Measurements from ENCODE around the gene SUGCT.

Gene SUGCT

DNA sequence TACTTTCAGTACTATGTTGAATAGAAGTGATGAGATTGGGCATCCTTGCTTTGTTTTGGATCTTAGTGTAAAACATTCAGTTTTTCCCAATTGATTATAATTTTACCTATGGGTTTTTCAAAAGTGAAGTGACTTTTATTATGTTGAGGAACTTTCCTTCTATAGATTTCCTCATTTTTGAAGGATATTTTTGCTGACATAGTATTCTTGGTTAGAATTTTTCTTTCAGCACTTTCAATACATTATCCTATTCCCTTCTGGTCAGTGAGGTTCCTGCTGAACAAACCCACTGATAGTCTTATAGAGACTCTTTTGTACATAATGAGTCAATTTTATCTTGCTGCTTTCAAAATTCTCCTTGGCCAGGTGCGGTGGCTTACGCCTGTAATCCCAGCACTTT, 297.2 kb downstream of the SUGCT start:
- ChIA-PET POLR2A (no interaction called here), CTCF (no interaction called here)
- TF ChIP-seq, protein P1, sequence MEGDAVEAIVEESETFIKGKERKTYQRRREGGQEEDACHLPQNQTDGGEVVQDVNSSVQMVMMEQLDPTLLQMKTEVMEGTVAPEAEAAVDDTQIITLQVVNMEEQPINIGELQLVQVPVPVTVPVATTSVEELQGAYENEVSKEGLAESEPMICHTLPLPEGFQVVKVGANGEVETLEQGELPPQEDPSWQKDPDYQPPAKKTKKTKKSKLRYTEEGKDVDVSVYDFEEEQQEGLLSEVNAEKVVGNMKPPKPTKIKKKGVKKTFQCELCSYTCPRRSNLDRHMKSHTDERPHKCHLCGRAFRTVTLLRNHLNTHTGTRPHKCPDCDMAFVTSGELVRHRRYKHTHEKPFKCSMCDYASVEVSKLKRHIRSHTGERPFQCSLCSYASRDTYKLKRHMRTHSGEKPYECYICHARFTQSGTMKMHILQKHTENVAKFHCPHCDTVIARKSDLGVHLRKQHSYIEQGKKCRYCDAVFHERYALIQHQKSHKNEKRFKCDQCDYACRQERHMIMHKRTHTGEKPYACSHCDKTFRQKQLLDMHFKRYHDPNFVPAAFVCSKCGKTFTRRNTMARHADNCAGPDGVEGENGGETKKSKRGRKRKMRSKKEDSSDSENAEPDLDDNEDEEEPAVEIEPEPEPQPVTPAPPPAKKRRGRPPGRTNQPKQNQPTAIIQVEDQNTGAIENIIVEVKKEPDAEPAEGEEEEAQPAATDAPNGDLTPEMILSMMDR (IDR thresholded peaks at IDR 0.05; ENCODE audit: control extremely low read depth, extremely low read depth, low read depth, missing control alignments) = no peak
- DNase-seq (ENCODE audit: extremely low spot score) = no peak

DNA sequence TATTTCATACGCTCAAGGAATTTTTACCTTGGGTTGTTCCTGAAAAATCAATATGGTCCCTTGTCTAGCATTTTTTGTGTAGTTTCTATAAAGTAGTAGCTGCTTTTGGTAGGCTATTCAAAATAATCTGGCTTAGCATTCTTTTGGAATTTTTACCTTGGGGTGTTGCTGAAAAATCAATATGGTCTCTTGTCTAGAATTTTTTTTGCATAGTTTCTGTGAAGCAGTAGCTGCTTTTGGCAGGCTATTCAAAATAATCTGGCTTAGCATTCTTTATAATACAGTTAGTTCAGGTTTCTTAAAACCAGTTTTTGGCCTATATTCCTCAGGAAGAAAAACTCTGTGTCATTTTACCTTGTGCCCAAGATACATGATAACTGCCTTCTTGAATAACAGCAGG, 301.9 kb downstream of the SUGCT start:
- TF ChIP-seq, protein P1 (IDR thresholded peaks at IDR 0.05; ENCODE audit: control extremely low read depth, extremely low read depth, low read depth, missing control alignments) = no peak
- no peak for DNase-seq (ENCODE audit: extremely low spot score)
- ChIA-PET POLR2A (no interaction called here), CTCF (no interaction called here)

DNA sequence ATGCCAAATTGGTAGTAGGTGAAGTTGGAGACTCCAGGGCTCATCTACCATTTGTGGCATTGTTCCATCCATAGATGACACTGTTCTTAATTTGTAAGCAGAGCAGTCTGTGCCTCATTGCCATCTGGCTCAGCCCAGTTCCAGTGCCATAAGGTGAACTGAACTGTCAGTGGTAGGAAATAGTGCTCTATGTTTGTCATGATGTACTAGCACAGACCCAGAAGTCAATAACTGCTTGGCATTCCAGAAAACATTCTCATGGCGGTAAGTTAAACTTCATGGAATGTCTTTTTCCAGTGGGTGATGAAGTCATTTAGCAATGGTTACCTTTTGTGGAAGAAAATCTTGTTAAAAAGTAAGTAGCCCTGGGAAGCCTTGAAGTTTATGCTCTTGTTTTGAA, 302.7 kb downstream of the SUGCT start:
- no peak for DNase-seq (ENCODE audit: extremely low spot score)
- ChIA-PET CTCF (no interaction called here), POLR2A (no interaction called here)
- TF ChIP-seq, protein P1 (IDR thresholded peaks at IDR 0.05; ENCODE audit: control extremely low read depth, extremely low read depth, low read depth, missing control alignments) = no peak

DNA sequence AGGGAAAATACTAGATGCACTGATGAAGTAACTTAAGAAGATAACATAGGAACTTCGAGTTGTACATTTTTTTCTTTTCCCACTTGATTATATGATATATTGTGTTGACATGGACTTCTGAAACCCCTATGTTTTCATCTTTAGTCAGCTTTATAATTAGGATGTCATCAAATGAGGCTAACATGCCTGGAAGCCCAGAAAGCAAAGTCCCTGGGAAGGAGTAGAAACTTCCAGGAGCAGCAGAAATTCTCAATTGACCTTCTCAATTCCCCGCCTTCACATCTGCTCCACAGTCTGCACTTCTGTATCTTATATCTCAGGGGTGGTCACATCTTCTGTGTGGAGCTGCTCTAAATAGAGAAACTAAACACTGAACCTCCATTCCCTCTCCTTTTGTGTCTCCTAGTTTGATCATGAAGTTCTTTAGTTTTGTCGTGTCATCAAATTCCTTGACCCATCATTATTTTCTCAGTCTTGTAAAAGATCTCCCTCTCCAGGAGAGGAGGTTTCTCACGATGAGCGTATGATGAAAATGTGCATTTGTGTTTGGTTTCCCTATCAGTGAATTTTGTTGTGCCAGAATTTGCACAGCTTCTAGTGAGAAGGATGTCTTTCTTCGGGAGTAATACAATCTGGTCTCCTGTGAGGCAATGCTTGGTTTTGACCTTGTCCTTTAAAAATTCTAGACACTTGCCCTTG, 303.3 kb downstream of the SUGCT start:
- POLR2A ChIA-PET = no interaction called here
- TF ChIP-seq, protein P1 (IDR thresholded peaks at IDR 0.05; ENCODE audit: control extremely low read depth, extremely low read depth, low read depth, missing control alignments) = no peak
- CTCF ChIA-PET = no interaction called here
- no peak for DNase-seq (ENCODE audit: extremely low spot score)

DNA sequence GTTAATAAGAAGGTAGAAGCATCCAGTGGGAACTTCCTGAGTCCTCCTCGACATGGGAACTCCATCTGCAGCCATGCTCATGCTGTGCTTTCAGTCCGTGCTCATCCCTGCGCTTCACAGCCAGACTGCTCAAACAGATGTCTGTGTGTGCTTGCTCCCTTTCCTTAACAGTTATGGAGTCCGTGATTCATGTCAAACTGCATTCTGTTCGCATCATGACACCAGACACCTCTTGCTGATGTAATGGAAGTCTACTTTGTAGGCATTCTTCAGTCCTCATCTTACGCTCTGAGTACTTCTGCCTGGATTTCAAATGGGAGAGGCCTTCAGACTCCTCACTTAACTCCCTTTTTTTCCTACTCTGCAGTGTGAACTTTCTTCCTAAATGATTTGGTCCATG, 304.9 kb downstream of the SUGCT start:
- ChIA-PET POLR2A (no interaction called here), CTCF (no interaction called here)
- TF ChIP-seq, protein P1 (IDR thresholded peaks at IDR 0.05; ENCODE audit: control extremely low read depth, extremely low read depth, low read depth, missing control alignments) = no peak
- no peak for DNase-seq (ENCODE audit: extremely low spot score)

DNA sequence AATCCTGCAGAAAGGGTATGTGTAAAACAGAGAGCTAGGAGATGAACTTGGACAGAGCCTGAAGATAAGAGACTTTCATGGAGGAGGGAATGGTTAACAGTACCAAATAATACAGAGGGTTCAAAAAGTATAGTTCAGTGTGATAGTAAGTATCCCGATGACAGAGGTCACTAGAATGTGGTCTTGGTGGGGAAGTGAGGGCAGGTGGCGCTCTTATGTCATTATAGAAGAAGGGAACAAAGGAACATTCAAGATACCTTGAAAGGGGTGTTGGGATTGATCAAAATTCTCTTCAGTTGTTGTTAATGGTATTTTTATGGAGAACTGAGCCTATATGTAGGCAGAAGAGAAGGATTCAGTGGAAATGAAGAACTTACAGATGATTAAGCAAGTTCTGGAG, 312.5 kb downstream of the SUGCT start:
- no peak for DNase-seq (ENCODE audit: extremely low spot score)
- POLR2A ChIA-PET = no interaction called here
- TF ChIP-seq, protein P1 (IDR thresholded peaks at IDR 0.05; ENCODE audit: control extremely low read depth, extremely low read depth, low read depth, missing control alignments) = peak; percentile 10
- CTCF ChIA-PET = no interaction called here
